Esophagus muscularis mucosa (tissue), 4 donors: ENCODE data around the gene IKZF1. TPM values are rescaled to one million over a fixed set of nuclear protein-coding genes. Genes with fewer than 3 reads are reported as not detected.

Experiments used
- DNase-seq: peaks from one replicate; pipeline ENCODE4 v3.0.0-alpha.2; 2017; ENCODE audit errors: extremely low spot score
- H3K27ac ChIP-seq, 4 donors: fragments of 200-600 bp; sonication (generic); replicated peaks in 1 of 4; 1 replicate in 3 of 4; 2 replicates in 1 of 4; pipeline ENCODE4 v1.5.1; 2016 to 2019; ENCODE audit warnings: mild to moderate bottlenecking in 1 of 4
- H3K27me3 ChIP-seq, 4 donors: fragments of 200-600 bp; sonication (generic); one replicate each; pipeline versions ENCODE4 v1.5.1 to v1.6.0; 2016 to 2019
- H3K36me3 ChIP-seq, 4 donors: fragments of 200-600 bp; sonication (generic); one replicate each; pipeline ENCODE4 v1.5.1; 2016 to 2019
- H3K4me1 ChIP-seq, 4 donors: fragments of 200-600 bp; sonication (generic); one replicate each; pipeline ENCODE4 v1.5.1; 2016 to 2019
- H3K4me3 ChIP-seq, 4 donors: fragments of 200-600 bp; sonication (generic); 1 replicate in 2 of 4; 2 replicates in 2 of 4; pipeline ENCODE4 v1.5.1; 2016 to 2019; ENCODE audit warnings: mild to moderate bottlenecking in 4 of 4, moderate library complexity in 1 of 4
- H3K9me3 ChIP-seq, 4 donors: fragments of 200-600 bp; sonication (generic); 1 replicate in 3 of 4; 2 replicates in 1 of 4; pipeline ENCODE4 v1.5.1; 2016 to 2019
- CTCF ChIP-seq, 3 experiments: fragments of 200-600 bp in 2 of 3; fragments of 450-650 bp in 1 of 3; sonication (generic) in 2 of 3; IDR thresholded peaks; one replicate each; pipeline ENCODE4 v1.5.1; 2017 to 2019; ENCODE audit warnings: antibody characterized with exemption in 3 of 3, mild to moderate bottlenecking in 2 of 3, moderate library complexity in 1 of 3
- EP300 ChIP-seq: sonication (generic); formaldehyde crosslinking; IDR thresholded peaks from one replicate; pipeline ENCODE4 v1.6.1; 2017; ENCODE audit warnings: antibody characterized with exemption
- POLR2A ChIP-seq: fragments of 450-650 bp; IDR thresholded peaks from one replicate; pipeline ENCODE4 v1.6.1; 2017; ENCODE audit warnings: antibody characterized with exemption, moderate library complexity, mild to moderate bottlenecking, low read depth
- POLR2AphosphoS5 ChIP-seq, 2 donors: sonication (generic); formaldehyde crosslinking; IDR thresholded peaks; one replicate each; pipeline ENCODE4 v1.6.1; 2017; ENCODE audit warnings: antibody characterized with exemption in 2 of 2
- WGBS: methylation state at CpG from one replicate; pipeline ENCODE4 v1.1.5; 2018; 5-methylcytosine and 5-hydroxymethylcytosine counted together
- intact Hi-C: fragments of 100-400 bp; cut with DNase I; formaldehyde crosslinking; loops from one replicate; pipeline ENCODE4 v1.15.1; 2023
- total RNA-seq, 4 donors: library from RNA; depleted of rRNA; stranded (reverse); fragments of >200 nt; gene quantifications; one replicate each; pipeline versions ENCODE4 v1.1.0 to v1.2.1, GENCODE V29; 2016

The IKZF1 gene
- total RNA-seq, 4 donors from 2014 or later, result 3.6 to 17.7 (median 9.2) TPM

- Histone ChIP-seq H3K4me1 (peaks cover 0 to 13% (median 9%) of the 10 kb centered on the region in 4 donors), H3K27me3 (peaks cover 0 to 58% (median 2%) of the 10 kb centered on the region in 4 donors), H3K4me3 (peak overlapping the region; percentile 44 to 59 (median 50)), H3K27ac (peak overlapping the region in 3 of 4 donors; percentile 32 to 61 (median 60)), H3K36me3 (no peaks in the 10 kb centered on the region), H3K9me3 (no peaks in the 10 kb centered on the region)
- no peak for TF ChIP-seq EP300
- TF ChIP-seq POLR2A, result no peak
- no peak for TF ChIP-seq POLR2AphosphoS5 (IDR thresholded peaks at IDR 0.05)
- no peak for TF ChIP-seq CTCF (IDR thresholded peaks at IDR 0.05)
- intact Hi-C loops, result loop anchor here (10.0 kb wide), 1 partner anchor 60 kb away; no protein-coding TSS in a partner anchor
- 21% methylated on average over 20 of the region's 20 CpGs for WGBS
- no peak for DNase-seq
Measured at GRCh38 chr7:50304911-50305582, 531 bp downstream of the IKZF1 start.

- peak overlapping the region; percentile 44 to 59 (median 50) for H3K4me3 ChIP-seq
- no peak for DNase-seq
- intact Hi-C loops, result loop anchor here (10.0 kb wide), 1 partner anchor 61 kb away; no protein-coding TSS in a partner anchor
Measured at GRCh38 chr7:50305583-50306493, 1.3 kb downstream of the IKZF1 start.

GRCh38 chr7:50306494-50307367 is 2.2 kb downstream of the IKZF1 start:
- intact Hi-C loops, result loop anchor here (10.0 kb wide), 1 partner anchor 62 kb away; no protein-coding TSS in a partner anchor
- Histone ChIP-seq H3K36me3 (no peaks in the 10 kb centered on the region), H3K4me1 (peaks cover 0 to 13% (median 9%) of the 10 kb centered on the region in 4 donors), H3K27me3 (peaks cover 0 to 57% (median 2%) of the 10 kb centered on the region in 4 donors), H3K27ac (no peak overlapping the region), H3K9me3 (no peaks in the 10 kb centered on the region), H3K4me3 (peak overlapping the region; percentile 8 to 59 (median 47))
- no peak for DNase-seq
- no peak for TF ChIP-seq CTCF (IDR thresholded peaks at IDR 0.05)
- no peak for TF ChIP-seq POLR2AphosphoS5 (IDR thresholded peaks at IDR 0.05)
- TF ChIP-seq POLR2A, result no peak
- no peak for TF ChIP-seq EP300
- WGBS, result 59% methylated on average over 10 of the region's 10 CpGs

More at GRCh38 chr7:50305583-50306493, 1.3 kb downstream of the IKZF1 start:
- no peaks in the 10 kb centered on the region for H3K9me3 ChIP-seq
- H3K27me3 ChIP-seq, result peaks cover 0 to 61% (median 2%) of the 10 kb centered on the region in 4 donors
- H3K27ac ChIP-seq, result peak overlapping the region in 1 of 4 donors; percentile 61
- 66% methylated on average over 11 of the region's 11 CpGs for WGBS
- no peak for TF ChIP-seq CTCF (IDR thresholded peaks at IDR 0.05)
- no peak for TF ChIP-seq POLR2A
- no peak for TF ChIP-seq POLR2AphosphoS5 (IDR thresholded peaks at IDR 0.05)
- no peak for TF ChIP-seq EP300
- peaks cover 0 to 13% (median 9%) of the 10 kb centered on the region in 4 donors for H3K4me1 ChIP-seq
- no peaks in the 10 kb centered on the region for H3K36me3 ChIP-seq

GRCh38 chr7:50307368-50308032 is 3.0 kb downstream of the IKZF1 start:
- H3K9me3 ChIP-seq, result no peaks in the 10 kb centered on the region
- TF ChIP-seq CTCF (IDR thresholded peaks at IDR 0.05) (no peak), EP300 (no peak), POLR2AphosphoS5 (IDR thresholded peaks at IDR 0.05) (no peak), POLR2A (no peak)
- H3K36me3 ChIP-seq, result no peaks in the 10 kb centered on the region
- DNase-seq, result no peak
- intact Hi-C loops, result loop anchor here (10.0 kb wide), 1 partner anchor 63 kb away; no protein-coding TSS in a partner anchor
- peaks cover 0 to 49% (median 2%) of the 10 kb centered on the region in 4 donors for H3K27me3 ChIP-seq
- peaks cover 0 to 13% (median 9%) of the 10 kb centered on the region in 4 donors for H3K4me1 ChIP-seq
- 39% methylated on average over 10 of the region's 10 CpGs for WGBS
- no peak overlapping the region for H3K27ac ChIP-seq
- H3K4me3 ChIP-seq, result no peak overlapping the region
